HG02759 (cell line): ENCODE data around the gene KCTD10.
"Not testable (repeated sequence)": the region's sequence is repeated elsewhere in the genome, so short reads cannot be mapped to it uniquely, and the experiment has no call there.

Source experiments
- ATAC-seq: cut with Tn5 transposase; IDR thresholded peaks from one replicate; pipeline ENCODE4 v1.9.1; 2021; ENCODE audit warnings: mild to moderate bottlenecking, moderate library complexity; ENCODE audit not compliant: unreplicated experiment

The KCTD10 gene

GRCh38 chr12:109423392-109423791 is 53.7 kb downstream of the KCTD10 start:
- ATAC-seq, result no peak

DNA sequence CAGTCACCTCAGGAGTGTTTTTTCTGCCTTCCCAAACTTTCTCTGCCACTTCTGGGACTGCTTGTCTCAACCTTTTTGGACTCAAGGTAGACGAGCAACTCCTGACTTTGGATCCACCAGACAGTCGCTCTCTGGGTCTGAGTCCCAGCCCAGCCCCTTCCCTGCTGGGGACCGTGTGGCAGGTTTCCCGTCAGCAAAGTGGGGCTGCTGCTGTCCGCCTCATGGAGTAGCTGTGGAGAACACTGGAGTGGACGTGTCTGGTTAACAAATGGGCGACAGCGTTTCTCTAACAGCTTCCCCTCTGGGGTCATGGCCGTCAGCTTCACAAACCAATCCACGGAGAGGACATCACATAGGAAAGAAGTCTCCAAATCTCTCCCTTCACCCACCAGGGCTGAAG is 54.8 kb downstream of the KCTD10 start:
- ATAC-seq, result no peak

- ATAC-seq, result no peak
These were observed 55.6 kb downstream of the KCTD10 start for GRCh38 chr12:109421355-109422087.

GRCh38 chr12:109418848-109419480 is 58.1 kb downstream of the KCTD10 start:
- no peak for ATAC-seq

DNA sequence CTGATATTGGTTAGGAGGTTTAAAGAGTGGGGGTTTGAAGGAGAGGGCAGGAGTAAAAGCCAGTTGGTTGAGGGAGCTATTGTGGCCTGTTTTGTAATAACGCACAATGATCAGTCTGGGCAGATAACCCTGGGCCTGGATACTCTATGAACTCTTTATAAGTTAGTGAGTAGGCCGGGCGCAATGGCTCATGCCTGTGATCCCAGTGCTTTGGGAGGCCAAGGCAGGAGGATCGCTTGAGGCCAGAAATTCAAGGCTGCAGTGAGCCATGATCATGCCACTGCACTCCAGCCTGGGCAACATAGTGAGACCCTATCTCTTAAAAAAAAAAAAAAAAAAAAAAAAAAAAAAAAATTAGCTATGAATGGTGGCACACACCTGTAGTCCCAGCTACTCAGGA is 71.0 kb downstream of the KCTD10 start:
- ATAC-seq, result not testable (repeated sequence)

- ATAC-seq, result not testable (repeated sequence)
These were observed 72.3 kb downstream of the KCTD10 start for GRCh38 chr12:109404841-109405240.
